ENCODE data around the gene BCAS4. TPM values are rescaled to one million over a fixed set of nuclear protein-coding genes. Genes with fewer than 3 reads are reported as not detected.
A peak's percentile ranks its signal among the peaks of the same experiment; 100 is the strongest.
"Not testable (repeated sequence)": the region's sequence is repeated elsewhere in the genome, so short reads cannot be mapped to it uniquely, and the experiment has no call there.

The BCAS4 gene
- total RNA-seq, 2 experiments from 2014 or later: 7.4 to 10.6 TPM

- CTCF ChIA-PET: interaction anchor here (1.4 kb wide), 1 partner anchor 26 kb away, joined by 3 read pairs; no protein-coding TSS in a partner anchor
- Mint-ChIP-seq H3K4me1 (no peaks in the 10 kb centered on the region), H3K27ac (no peak overlapping the region), H3K9me3 (no peaks in the 10 kb centered on the region), H3K27me3 (no peaks in the 10 kb centered on the region), H3K36me3 (ENCODE audit: low read depth) (no peaks in the 10 kb centered on the region), H3K4me3 (no peak overlapping the region)
- DNase-seq: no peak
- POLR2A ChIA-PET: no interaction called here
Observed at GRCh38 chr20:50874111-50874757, 79.4 kb downstream of the BCAS4 start.

- Mint-ChIP-seq H3K4me3 (no peak overlapping the region), H3K27me3 (no peaks in the 10 kb centered on the region), H3K36me3 (ENCODE audit: low read depth) (no peaks in the 10 kb centered on the region), H3K4me1 (no peaks in the 10 kb centered on the region), H3K27ac (no peak overlapping the region), H3K9me3 (no peaks in the 10 kb centered on the region)
- no peak for DNase-seq
- ChIA-PET CTCF (interaction anchor here (1.4 kb wide), 1 partner anchor 26 kb away, joined by 3 read pairs; no protein-coding TSS in a partner anchor), POLR2A (no interaction called here)
Observed at GRCh38 chr20:50874758-50875665, 80.2 kb downstream of the BCAS4 start.

- H3K4me3 Mint-ChIP-seq: no peak overlapping the region
- H3K27me3 Mint-ChIP-seq: no peaks in the 10 kb centered on the region
- ChIA-PET CTCF (interaction anchor here (0.7 to 1.1 kb wide), 2 partner anchors 10 to 127 kb away, joined by 3 read pairs; no protein-coding TSS in a partner anchor), POLR2A (no interaction called here)
- H3K27ac Mint-ChIP-seq: no peak overlapping the region
- no peaks in the 10 kb centered on the region for H3K9me3 Mint-ChIP-seq
- no peak for DNase-seq
- no peaks in the 10 kb centered on the region for H3K4me1 Mint-ChIP-seq
- H3K36me3 Mint-ChIP-seq (ENCODE audit: low read depth): no peaks in the 10 kb centered on the region
Observed at GRCh38 chr20:50876063-50876685, 81.3 kb downstream of the BCAS4 start.

- H3K27ac Mint-ChIP-seq: no peak overlapping the region
- H3K27me3 Mint-ChIP-seq: no peaks in the 10 kb centered on the region
- H3K4me3 Mint-ChIP-seq: no peak overlapping the region
- no peaks in the 10 kb centered on the region for H3K9me3 Mint-ChIP-seq
- no peak for DNase-seq
- ChIA-PET POLR2A (no interaction called here), CTCF (interaction anchor here (1.1 kb wide), 1 partner anchor 10 kb away, joined by 3 read pairs; no protein-coding TSS in a partner anchor)
- H3K4me1 Mint-ChIP-seq: no peaks in the 10 kb centered on the region
- no peaks in the 10 kb centered on the region for H3K36me3 Mint-ChIP-seq (ENCODE audit: low read depth)
Observed at GRCh38 chr20:50876816-50877215, 82.0 kb downstream of the BCAS4 start.

- Mint-ChIP-seq H3K4me1 (no peaks in the 10 kb centered on the region), H3K36me3 (ENCODE audit: low read depth) (no peaks in the 10 kb centered on the region), H3K4me3 (no peak overlapping the region), H3K27ac (no peak overlapping the region), H3K27me3 (no peaks in the 10 kb centered on the region), H3K9me3 (no peaks in the 10 kb centered on the region)
- CTCF ChIA-PET: no interaction called here
- POLR2A ChIA-PET: no interaction called here
- no peak for DNase-seq
Observed at GRCh38 chr20:50877232-50877743, 82.4 kb downstream of the BCAS4 start.

GRCh38 chr20:50879649-50880550 lies 85.0 kb downstream of the BCAS4 start:
- ChIA-PET POLR2A (no interaction called here), CTCF (interaction anchor here (0.7 kb wide), 1 partner anchor 50 kb away, joined by 3 read pairs; no protein-coding TSS in a partner anchor)
- Mint-ChIP-seq H3K4me3 (no peak overlapping the region), H3K9me3 (no peaks in the 10 kb centered on the region), H3K27ac (no peak overlapping the region), H3K4me1 (no peaks in the 10 kb centered on the region), H3K27me3 (no peaks in the 10 kb centered on the region), H3K36me3 (ENCODE audit: low read depth) (peaks cover 7% of the 10 kb centered on the region)
- no peak for DNase-seq

- not testable (repeated sequence) for DNase-seq; H3K36me3 Mint-ChIP-seq (ENCODE audit: low read depth)
Observed at GRCh38 chr20:50881759-50882424, 87.0 kb downstream of the BCAS4 start.

DNA sequence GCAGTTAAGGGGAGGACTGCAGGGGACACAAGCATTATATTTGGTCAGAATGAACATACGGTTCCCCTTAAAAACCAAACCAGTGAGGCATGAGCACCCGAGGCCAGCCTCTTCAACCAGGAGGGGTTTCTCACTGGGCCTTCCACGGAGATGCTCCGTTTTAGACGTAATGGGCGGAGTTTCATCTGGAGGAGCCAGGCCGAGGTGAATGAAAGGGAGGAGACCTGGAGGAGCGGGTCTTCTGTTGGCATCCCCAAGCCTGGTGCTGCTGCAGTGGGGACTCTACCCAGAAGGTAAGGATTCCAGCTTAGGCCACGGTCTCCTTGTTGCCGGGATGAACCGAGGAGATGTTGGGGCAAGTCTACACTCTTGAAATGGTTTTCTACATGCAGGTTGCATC lies 89.0 kb downstream of the BCAS4 start:
- peak overlapping the region; percentile 25 for H3K27ac Mint-ChIP-seq
- ChIA-PET POLR2A (no interaction called here), CTCF (interaction anchor here (1.1 kb wide), 1 partner anchor 36 kb away, joined by 3 read pairs; no protein-coding TSS in a partner anchor)
- H3K27me3 Mint-ChIP-seq: no peaks in the 10 kb centered on the region
- no peak for DNase-seq
- peaks cover 11% of the 10 kb centered on the region for H3K36me3 Mint-ChIP-seq (ENCODE audit: low read depth)
- H3K4me3 Mint-ChIP-seq: no peak overlapping the region
- no peaks in the 10 kb centered on the region for H3K4me1 Mint-ChIP-seq
- no peaks in the 10 kb centered on the region for H3K9me3 Mint-ChIP-seq

More at GRCh38 chr20:50881759-50882424, 87.0 kb downstream of the BCAS4 start:
- CTCF ChIA-PET: interaction anchor here (0.5 to 1.4 kb wide), 3 partner anchors 9 to 47 kb away, joined by 3 to 4 read pairs (median 4); no protein-coding TSS in a partner anchor
- H3K27ac Mint-ChIP-seq, H3K27me3 Mint-ChIP-seq, POLR2A ChIA-PET, H3K4me3 Mint-ChIP-seq, H3K4me1 Mint-ChIP-seq, H3K9me3 Mint-ChIP-seq: not testable (repeated sequence)

DNA sequence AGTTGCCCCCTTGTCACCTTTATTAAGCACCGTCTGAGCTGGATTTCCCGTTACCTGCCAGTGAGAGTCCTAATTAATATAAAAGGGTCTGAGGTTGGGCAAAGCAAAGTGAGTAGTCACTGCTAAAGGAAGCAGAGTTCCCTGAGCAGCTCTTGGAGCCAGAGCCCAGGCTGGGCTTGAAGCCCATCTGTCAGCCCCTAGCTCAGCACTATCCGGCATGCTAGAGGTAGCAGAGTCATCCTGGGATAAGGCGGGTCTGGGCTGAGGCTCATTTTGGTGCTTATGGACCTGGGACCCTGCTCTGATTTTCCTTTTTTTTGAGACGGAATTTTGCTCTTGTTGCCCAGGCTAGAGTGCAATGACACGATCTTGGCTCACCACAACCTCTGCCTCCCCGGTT lies 90.2 kb downstream of the BCAS4 start:
- CTCF ChIA-PET: interaction anchor here (0.6 to 1.1 kb wide), 4 partner anchors 37 to 144 kb away, joined by 3 to 4 read pairs (median 4); partner anchors contain the start of gene BCAS4
- no peak for DNase-seq
- no peaks in the 10 kb centered on the region for H3K27me3 Mint-ChIP-seq
- H3K4me3 Mint-ChIP-seq: no peak overlapping the region
- H3K4me1 Mint-ChIP-seq: no peaks in the 10 kb centered on the region
- H3K27ac Mint-ChIP-seq: peak overlapping the region; percentile 54
- peaks cover 17% of the 10 kb centered on the region for H3K36me3 Mint-ChIP-seq (ENCODE audit: low read depth)
- POLR2A ChIA-PET: no interaction called here
- no peaks in the 10 kb centered on the region for H3K9me3 Mint-ChIP-seq

DNA sequence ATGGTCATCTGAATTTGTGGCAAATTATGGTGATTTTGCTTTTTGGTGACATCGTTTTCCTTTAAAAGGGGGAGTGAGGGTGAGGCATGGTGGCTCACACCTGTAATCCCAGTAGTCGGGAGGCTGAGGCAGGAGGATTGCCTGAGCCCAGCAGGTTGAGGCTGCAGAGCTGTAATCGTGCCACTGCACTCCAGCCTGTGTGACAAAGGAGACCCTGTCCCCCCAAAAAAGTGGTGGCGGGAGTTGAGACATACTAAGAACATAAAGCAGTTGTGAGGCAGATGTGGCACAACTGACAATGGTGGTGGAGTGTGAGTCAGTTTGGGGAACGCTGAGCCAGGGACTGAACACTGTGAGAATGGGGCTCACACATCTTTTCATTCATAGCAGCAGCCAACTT lies 90.9 kb downstream of the BCAS4 start:
- H3K4me1 Mint-ChIP-seq: no peaks in the 10 kb centered on the region
- no peaks in the 10 kb centered on the region for H3K9me3 Mint-ChIP-seq
- peaks cover 21% of the 10 kb centered on the region for H3K36me3 Mint-ChIP-seq (ENCODE audit: low read depth)
- ChIA-PET CTCF (interaction anchor here (0.6 to 1.1 kb wide), 2 partner anchors 91 to 145 kb away, joined by 4 to 5 read pairs; partner anchors contain the start of gene BCAS4), POLR2A (no interaction called here)
- DNase-seq: no peak
- H3K4me3 Mint-ChIP-seq: no peak overlapping the region
- no peaks in the 10 kb centered on the region for H3K27me3 Mint-ChIP-seq
- H3K27ac Mint-ChIP-seq: no peak overlapping the region

DNA sequence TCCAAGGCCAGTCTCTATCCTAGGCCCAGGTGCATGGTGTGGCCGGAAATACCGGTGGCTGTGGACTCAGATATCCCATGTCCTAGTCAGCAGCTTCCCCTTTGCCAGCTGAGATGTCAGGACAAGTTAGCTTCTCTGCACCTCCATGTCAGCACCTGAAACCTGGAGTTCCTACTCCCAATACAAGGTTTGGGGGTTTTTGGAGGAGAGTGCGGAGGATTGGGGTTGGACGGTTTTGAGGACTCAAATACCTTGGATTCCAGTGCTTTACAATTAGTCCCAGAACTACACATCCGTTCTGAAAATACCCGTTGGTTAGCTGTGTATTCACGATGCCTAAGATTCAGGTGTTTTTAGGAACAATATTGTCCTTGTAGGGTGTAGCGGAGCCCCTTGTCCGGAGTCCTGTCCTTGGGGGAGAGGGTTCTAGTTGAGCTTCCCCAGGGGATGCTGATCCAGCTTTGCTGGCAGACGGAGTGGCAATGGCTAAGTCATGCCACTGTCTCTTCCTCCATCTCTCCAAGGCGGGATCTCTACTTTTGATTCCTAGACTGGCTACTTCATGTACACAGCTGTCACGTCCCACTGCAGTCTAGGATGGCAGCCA lies 91.4 kb downstream of the BCAS4 start:
- Mint-ChIP-seq H3K4me1 (no peaks in the 10 kb centered on the region), H3K36me3 (ENCODE audit: low read depth) (peaks cover 22% of the 10 kb centered on the region), H3K27me3 (no peaks in the 10 kb centered on the region), H3K4me3 (no peak overlapping the region), H3K27ac (no peak overlapping the region), H3K9me3 (no peaks in the 10 kb centered on the region)
- CTCF ChIA-PET: interaction anchor here (1.1 kb wide), 1 partner anchor 92 kb away, joined by 5 read pairs; the partner anchor contains the start of gene BCAS4
- POLR2A ChIA-PET: no interaction called here
- DNase-seq: no peak

All from activated CD4-positive, alpha-beta T cell treated with anti-CD3 and anti-CD28 coated beads, Interleukin-2, amount 10 ng/mL, durations not matched to agents 7 days and 5 days (primary cell).